SK-N-SH treated with all-trans-retinoic acid at 6 μM for 48 hours (cell line): Measurements from ENCODE around the gene CALN1.

Experiments used
- ARNTL ChIP-seq: fragments of 450-650 bp; formaldehyde crosslinking; IDR thresholded peaks from 2 replicates; pipeline ENCODE4 v1.5.0; 2020; ENCODE audit warnings: low read depth, mild to moderate bottlenecking, moderate library complexity, borderline replicate concordance
- CSRNP3 ChIP-seq: fragments of 250-450 bp; sonication (Bioruptor Pico); IDR thresholded peaks from 2 replicates; pipeline ENCODE4 v1.5.1; 2021; ENCODE audit warnings: mild to moderate bottlenecking, moderate library complexity
- ESRRG ChIP-seq: fragments of 250-450 bp; sonication (Bioruptor Pico); IDR thresholded peaks from 2 replicates; pipeline ENCODE4 v1.6.1; 2021; ENCODE audit warnings: mild to moderate bottlenecking
- ISL1 ChIP-seq: fragments of 250-450 bp; sonication (Bioruptor Pico); IDR thresholded peaks from 2 replicates; pipeline ENCODE4 v2.1.2; 2022; ENCODE audit warnings: mild to moderate bottlenecking, moderate library complexity
- ZFP3 ChIP-seq: fragments of 250-450 bp; sonication (Bioruptor Pico); IDR thresholded peaks from 2 replicates; pipeline ENCODE4 v1.5.0; 2020; ENCODE audit warnings: mild to moderate bottlenecking, moderate library complexity
- ZFP30 ChIP-seq: fragments of 450-650 bp; formaldehyde crosslinking; IDR thresholded peaks from 2 replicates; pipeline ENCODE4 v1.5.0; 2022; ENCODE audit warnings: mild to moderate bottlenecking, moderate library complexity
- ZNF565 ChIP-seq: fragments of 450-650 bp; formaldehyde crosslinking; conservative IDR thresholded peaks from 2 replicates; pipeline ENCODE4 v1.5.0; 2020; ENCODE audit warnings: low read depth, mild to moderate bottlenecking, moderate library complexity

GRCh38 chr7:72040641-72041040, 371.5 kb downstream of the CALN1 start:
- no peak for TF ChIP-seq CSRNP3 (CRISPR knock-in tag)
- no peak for TF ChIP-seq ZFP30 (CRISPR knock-in tag)
- TF ChIP-seq ISL1, result no peak
- no peak for TF ChIP-seq ARNTL
- no peak for TF ChIP-seq ESRRG
- no peak for TF ChIP-seq ZFP3 (CRISPR knock-in tag)
- no peak for TF ChIP-seq ZNF565 (CRISPR knock-in tag)
